HG03457 (cell line): ENCODE results near the gene GCLC.
"Not testable (repeated sequence)": the region's sequence is repeated elsewhere in the genome, so short reads cannot be mapped to it uniquely, and the experiment has no call there.

Experiments
- ATAC-seq: cut with Tn5 transposase; IDR thresholded peaks from one replicate; pipeline ENCODE4 v1.9.1; 2021; ENCODE audit warnings: moderate number of reproducible peaks; ENCODE audit not compliant: unreplicated experiment

GCLC gene

DNA sequence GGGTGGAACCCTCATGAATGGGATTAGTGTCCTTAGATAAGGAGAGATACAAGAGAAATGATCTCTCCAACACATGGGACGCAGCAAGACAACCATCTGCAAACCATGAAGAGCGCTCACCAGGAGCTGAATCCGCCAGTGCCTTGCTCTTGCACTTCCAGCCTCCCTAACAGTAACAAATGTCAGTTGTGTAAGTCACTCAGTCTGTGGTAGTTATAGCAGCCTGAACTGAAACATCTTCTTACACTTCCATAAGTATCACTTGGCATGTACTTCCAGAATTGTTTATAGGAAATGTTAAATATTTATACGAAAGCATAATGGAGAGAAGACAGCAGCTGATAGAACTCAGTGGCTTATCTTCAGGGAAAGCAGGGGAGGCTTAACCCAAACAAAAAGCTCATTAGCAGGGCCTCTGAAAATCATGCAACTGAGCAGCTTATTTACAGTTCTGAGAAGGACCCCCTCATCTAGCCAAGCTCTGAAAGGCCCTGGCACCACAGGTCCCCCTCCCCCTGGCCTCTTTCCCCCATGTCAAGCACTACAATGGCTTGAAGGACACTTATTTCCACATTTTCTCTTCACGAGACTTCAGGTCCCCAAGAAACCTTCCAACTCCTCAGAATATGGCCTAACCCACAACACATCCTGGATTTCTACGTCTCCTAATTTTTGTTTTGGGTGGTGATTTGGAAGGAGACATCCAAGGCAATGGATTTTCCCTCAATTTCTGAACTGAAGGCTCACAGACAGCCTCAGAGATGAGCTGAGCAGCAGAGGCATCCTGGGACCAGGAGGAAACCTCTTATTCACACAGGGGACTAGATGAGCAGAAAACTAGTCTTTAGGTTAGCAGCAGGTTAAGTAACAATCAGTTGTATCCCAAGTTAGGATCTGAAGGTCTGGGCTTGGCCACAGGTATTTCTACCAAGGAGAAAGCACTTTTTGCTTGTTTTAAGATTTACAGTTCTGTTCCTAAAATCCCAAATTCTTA, 49.1 kb downstream of the GCLC start:
- no peak for ATAC-seq

- ATAC-seq: no peak
Measured at GRCh38 chr6:53494076-53494475, 50.8 kb downstream of the GCLC start.

DNA sequence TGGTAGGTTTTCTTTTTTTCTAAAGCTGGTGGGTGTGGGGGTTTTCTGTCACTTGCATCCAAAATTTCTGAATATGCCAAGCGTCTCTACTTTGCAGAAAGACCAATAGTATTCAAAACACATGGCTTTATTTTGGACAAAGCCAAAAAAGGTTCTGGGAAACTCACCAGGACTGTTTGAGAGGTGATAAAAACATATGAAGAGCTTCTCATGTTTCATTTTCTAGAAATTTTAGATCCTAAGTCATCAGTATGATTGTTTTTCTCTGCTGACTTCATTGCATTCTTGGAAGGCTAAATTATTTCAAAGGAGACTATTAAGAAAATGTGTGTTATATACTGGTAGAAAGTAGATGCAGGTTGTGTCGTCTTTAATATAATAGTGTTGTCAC, 51.3 kb downstream of the GCLC start:
- ATAC-seq: no peak

DNA sequence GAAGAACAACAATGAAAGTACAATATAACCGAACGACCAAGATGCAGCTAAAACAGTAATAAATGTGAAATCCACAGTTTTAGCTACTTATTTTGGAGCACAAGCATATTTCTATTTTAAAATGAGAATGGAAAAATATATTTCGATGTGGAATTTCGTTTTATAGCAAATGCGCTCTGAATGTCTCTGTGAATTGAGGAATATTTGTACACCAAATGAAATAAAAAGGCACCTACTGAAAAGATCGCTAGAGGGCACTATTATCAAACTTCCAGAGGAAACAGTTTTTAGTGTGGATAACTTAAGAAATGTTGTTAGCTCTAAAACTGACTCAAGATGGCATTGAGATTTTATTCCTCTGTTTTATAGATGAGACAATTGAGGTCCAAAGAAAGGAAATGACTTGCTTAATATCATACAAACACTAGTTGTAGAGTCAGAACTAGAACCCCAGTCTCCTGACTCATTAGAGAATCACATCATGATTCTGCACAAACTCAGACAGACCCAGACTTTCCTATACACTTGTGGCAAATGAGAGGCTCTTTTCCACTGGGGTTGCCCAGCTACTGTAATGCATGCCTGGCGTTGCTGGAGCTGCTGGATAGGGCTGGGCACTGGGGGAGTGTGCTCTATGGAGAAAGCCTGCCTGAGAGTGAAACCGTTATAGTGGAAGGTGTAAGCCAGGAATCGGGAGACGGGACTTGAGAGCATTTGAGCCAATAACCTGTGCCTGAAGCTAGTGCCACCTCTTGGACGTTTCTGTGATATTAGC, 51.9 kb downstream of the GCLC start:
- no peak for ATAC-seq

GRCh38 chr6:53487080-53487479, 57.8 kb downstream of the GCLC start:
- ATAC-seq: no peak

DNA sequence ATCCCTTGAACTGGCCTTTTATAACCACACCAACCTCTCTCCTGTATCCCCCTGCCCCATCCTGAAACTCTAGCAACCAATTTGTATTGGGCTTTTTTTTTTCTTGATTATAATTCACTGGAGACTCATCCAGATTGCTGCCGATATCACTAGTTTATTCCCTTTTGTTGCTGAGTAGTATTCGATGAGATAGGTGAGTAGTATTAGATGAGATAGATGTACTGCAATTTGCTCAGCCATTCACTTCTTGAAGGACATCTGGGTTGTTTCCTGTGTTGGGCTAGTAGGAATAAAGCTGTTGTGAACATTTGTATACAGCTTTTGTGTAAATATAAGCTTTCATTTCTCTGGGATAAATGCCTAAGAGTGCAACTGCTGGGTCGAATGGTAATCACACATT, 58.2 kb downstream of the GCLC start:
- no peak for ATAC-seq

DNA sequence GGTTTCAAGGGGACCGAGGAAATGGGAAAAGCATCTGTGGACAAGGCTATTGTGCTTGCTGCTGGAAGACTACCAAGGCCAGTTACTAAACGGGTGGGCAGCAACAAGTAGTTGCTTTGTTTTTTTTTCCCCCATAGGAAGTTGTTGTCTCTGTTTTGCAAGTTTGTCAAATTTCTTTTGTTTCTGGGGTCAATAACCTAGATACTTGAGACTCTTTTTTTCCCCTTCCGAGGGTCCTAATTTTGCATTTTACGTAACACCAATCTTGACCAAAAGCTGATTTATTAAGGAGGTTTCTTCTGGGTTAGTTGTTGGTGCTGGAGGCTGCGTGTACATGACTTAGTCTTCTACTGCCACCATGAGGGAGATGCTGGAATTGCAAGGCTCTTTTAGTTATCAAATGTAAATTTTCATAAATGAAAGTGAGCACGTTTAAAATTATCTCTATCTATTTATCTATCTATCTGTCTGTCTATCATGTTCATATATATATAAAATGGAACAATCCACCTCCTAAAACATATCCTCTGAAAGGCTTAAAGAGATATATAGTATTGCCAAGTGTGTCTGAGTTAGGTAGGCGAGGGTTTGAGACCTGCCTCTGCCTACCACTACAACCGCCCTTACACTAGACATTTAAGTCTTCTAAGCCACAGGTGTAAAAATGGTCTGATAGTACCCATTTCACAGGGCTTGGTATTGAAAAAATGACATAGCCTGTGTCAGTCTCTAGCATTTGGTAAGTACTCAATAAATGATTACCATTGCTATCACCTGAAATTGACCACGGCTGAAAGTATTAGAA, 60.2 kb downstream of the GCLC start:
- no peak for ATAC-seq

DNA sequence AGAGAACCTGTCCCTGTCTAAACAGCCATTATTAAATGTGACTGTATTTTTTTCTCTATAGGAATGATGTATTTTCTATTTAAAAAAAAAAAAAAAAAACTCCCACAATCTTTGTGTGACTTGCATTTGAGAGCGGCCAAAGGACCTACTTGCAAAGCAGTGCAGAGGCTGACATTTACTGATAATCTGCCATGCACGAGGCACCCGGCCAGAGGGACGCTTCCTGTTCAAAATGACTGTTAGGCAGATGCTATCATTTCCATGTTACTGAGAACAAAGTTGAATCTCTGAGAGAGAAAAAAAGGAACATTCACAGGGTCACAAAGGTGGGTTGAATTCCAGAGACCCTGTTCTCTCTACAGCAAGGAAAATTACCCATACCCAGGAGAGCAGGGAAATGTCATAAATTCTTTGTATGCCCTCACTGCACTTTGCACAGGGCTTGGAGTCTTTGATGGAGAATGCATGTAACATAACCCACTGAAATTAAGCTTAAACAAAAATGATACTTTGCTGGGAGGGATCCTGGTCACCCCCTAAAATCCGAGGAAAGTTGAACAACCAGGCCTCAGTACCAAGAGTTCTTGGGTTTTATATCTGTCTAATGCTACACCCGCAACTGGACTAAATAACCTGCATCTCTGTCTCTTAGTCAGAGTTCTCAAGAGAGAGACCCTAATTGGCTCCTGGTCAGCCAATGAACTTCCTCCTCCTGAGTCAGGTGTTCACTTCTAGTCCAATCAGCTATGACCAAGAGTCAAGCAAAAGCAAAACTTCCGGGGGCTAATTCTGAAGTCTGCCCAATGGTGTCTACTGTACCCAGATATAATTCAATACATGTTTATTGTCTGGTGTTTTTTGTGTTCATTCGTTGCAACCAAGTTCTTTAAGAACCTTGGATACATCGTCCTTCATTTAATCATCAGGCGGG, 61.2 kb downstream of the GCLC start:
- ATAC-seq: no peak

DNA sequence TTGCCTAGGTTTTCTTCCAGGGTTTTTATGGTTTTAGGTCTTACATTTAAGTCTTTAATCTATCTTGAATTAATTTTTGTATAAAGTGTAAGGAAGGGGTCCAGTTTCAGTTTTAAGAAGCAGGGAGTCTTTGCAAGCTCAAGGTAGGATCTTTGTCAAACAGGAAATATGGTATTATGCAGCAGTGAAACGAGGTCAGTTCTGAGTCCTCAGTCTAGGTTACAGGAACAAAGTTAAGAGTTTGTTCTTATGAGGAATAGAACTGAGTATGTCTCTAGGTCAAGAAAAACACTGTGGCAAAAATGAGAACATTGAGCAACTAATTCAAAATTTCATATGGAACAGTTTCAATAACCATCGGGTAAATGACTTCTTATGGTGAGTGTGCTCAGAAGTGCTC, 63.6 kb downstream of the GCLC start:
- no peak for ATAC-seq

DNA sequence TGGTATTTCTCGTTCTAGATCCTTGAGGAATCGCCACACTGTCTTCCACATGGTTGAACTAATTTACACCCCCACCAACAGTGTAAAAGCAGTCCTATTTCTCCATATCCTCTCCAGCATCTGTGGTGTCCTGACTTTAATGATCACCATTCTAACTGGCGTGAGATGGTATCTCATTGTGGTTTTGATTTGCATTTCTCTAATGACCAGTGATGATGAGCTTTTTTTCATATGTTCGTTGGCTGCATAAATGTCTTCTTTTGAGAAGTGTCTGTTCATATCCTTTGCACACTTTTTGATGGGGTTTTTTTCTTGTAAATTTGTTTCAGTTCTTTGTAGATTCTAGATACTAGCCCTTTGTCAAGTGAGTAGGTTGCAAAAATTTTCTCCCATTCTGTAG, 64.1 kb downstream of the GCLC start:
- not testable (repeated sequence) for ATAC-seq

DNA sequence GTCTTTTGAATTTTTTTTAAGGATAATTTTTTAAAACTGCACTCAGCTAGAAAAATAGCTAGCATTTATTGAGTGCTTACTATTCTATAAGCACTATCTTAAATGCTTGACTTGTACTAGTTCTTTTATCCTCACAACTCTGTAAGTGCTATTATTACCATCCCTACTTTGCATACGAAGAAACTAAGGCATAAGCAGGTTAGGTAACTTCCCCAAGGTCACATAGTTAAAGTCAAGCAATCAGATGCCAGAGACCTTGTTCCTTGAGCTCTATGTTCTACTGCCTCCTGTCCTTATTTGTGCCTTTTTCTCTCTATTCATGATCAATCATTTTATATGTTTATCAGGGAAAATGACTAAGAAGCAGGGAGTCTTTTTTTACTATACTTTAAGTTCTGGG, 65.0 kb downstream of the GCLC start:
- no peak for ATAC-seq

GRCh38 chr6:53476964-53477363, 67.9 kb downstream of the GCLC start:
- no peak for ATAC-seq

DNA sequence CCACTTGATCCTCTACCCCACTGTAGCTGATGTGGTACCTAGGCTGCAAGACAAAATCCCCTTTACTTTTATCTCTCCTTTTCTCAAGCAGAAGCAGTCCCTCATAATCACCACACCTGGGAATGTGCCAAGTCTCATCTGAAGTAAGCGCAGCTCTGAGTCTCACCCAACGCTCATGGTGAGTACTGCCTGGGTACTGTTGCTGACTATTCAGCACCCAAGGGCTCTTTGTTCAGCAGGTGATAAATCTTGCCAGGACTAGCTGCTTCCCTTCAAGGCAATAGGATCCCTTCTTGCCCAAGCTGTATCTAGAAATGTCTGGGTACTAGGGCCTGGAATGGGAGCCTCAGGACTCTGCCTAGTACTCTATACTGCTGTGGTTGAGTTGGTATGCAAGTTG, 70.9 kb downstream of the GCLC start:
- no peak for ATAC-seq

- ATAC-seq: no peak
Measured at GRCh38 chr6:53469163-53469562, 75.7 kb downstream of the GCLC start.

DNA sequence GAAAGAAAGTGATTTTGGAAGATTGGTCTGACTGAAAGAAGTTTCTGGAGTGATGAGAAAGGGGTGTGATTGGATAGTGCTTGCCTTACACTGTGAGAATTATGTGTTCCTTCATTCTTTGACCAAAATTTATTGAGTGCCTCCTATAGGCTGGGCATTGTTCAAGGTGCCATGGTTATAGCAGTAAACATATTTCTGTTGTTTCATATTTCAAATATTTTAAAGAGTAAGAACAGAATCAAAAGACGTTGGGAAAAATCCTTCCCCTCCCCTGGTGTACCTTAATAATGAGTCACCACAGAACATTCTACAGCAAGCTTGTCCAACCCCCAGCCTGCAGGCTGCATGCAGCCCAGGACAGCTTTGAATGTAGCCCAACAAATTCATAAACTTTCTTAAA, 78.6 kb downstream of the GCLC start:
- no peak for ATAC-seq

DNA sequence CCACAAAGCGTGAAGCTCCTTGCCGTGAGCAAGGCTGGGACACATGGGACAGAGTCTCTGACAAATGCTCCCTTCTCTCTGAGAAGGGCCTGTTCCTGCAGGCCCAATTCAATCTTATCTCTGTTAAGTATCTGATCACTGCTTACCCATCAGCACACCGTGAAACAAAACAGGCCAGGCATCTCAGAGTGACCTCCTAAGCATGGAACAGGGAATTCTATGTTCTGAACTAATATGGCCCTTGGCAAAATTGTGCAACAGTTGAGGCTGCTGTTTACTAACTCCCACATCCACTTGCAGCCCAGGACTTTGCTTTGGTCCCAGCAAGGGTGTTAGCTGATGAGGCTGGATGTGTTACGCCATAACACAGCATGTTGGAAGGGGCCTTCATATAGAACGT, 79.2 kb downstream of the GCLC start:
- ATAC-seq: no peak

GRCh38 chr6:53464927-53465460, 79.9 kb downstream of the GCLC start:
- ATAC-seq: no peak

- ATAC-seq: no peak
Measured at GRCh38 chr6:53464483-53464882, 80.4 kb downstream of the GCLC start.

DNA sequence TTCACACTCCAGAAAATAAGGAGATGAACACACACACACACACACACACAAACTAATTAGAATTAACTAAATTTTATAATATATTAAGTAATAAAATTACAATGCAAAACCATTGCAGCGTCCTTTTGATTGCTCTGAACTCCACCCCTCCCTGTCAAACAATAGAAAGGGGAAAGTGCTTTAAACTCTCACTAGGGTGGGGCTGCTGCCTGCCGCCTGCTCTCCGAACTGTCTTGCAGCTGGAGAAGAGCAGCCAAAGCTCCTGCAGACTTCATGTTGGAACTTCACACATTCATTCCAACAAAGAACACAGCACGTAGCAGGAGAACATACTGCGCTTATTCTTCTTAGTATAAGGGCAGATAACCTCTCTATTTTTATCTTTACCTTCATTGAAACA, 83.2 kb downstream of the GCLC start:
- peak; percentile 27 for ATAC-seq
